Measurements from ENCODE around the gene WDFY4. TPM values are rescaled to one million over a fixed set of nuclear protein-coding genes. Genes with fewer than 3 reads are reported as not detected.

Gene WDFY4
- total and polyA plus RNA-seq, 2 of the 4 experiments (the other 2 are of a cell fraction) = not detected

DNA sequence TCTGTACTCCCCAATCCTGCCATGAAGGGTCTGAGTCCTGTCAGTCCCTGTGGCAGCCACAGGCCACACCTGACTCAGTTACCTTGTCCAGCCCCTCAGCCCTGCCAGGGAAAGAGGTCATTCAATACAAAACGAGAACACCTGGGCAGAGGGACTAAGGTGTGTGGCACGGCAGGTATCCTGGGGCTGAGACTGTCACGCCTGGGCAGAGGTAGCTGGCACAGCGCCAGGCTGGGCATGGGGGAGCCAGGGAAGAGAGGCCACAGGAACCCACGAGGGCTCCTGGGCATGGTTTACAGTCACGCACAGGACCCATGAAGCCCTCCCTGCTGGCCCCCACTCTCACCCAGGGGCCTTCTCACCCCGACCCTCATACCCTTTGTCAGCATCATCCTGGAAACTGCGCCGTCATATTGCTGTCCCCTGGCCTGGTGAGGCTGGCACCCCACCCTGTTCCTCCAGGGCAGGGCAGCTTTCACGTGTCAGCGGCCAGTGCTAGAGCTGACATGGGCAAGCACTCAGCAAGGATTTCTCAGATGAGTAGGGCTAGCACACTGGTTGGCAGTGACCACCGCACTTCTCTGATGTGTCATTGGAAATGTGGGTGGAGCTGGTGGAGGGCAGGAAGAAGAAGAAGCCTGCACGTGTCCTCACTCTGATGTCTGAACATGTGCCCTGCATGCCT, 212.2 kb downstream of the WDFY4 start:
- Histone ChIP-seq H4K5ac (ENCODE audit: low read depth, low read length) (no peak overlapping the region), H3K14ac (replicated peaks; ENCODE audit: low read depth, low read length) (no peak overlapping the region), H2BK15ac (ENCODE audit: low read depth, low read length) (no peak overlapping the region), H3K9ac (ENCODE audit: low read depth, low read length) (no peak overlapping the region), H3K4ac (ENCODE audit: low read depth, low read length) (no peak overlapping the region), H3K4me3 (ENCODE audit: insufficient read depth, low read depth, low read length) (no peak overlapping the region), H3K9me3 (ENCODE audit: control insufficient read depth, insufficient read depth, low read length) (no peaks in the 10 kb centered on the region), H2AK9ac (replicated peaks; ENCODE audit: low read depth, low read length, poor library complexity) (no peak overlapping the region), H3K56ac (ENCODE audit: extremely low read depth, insufficient read depth, low read length) (no peak overlapping the region), H3K27ac (ENCODE audit: insufficient read depth, low read length) (no peak overlapping the region), H3K9me1 (ENCODE audit: insufficient read depth, low read length) (no peaks in the 10 kb centered on the region), H2BK5ac (ENCODE audit: low read depth, low read length, poor library complexity, severe bottlenecking) (no peak overlapping the region), H3K36me3 (ENCODE audit: control insufficient read depth, insufficient read depth, low read length) (no peaks in the 10 kb centered on the region), H3K4me1 (ENCODE audit: control insufficient read depth, insufficient read depth, low read length) (no peaks in the 10 kb centered on the region), H4K8ac (ENCODE audit: low read depth in 2 of 2, low read length in 2 of 2) (no peak overlapping the region), H3K18ac (ENCODE audit: low read depth, low read length) (no peak overlapping the region), H4K20me1 (ENCODE audit: insufficient read depth, low read length) (no peaks in the 10 kb centered on the region), H3K79me1 (ENCODE audit: low read depth in 1 of 2, low read length in 2 of 2) (no peaks in the 10 kb centered on the region), H2AFZ (replicated peaks; ENCODE audit: low read length, poor library complexity) (no peak overlapping the region), H3K4me2 (ENCODE audit: low read depth, low read length) (no peak overlapping the region), H2BK20ac (ENCODE audit: low read depth, low read length) (no peak overlapping the region), H3K27me3 (ENCODE audit: control insufficient read depth, insufficient read depth, low read length) (no peaks in the 10 kb centered on the region; the same call in 1 of the 2 replicates), H3K23ac (ENCODE audit: low read depth, low read length) (no peak overlapping the region), H2BK120ac (ENCODE audit: low read depth, low read length) (no peak overlapping the region), H2AK5ac (ENCODE audit: low read depth, low read length) (no peak overlapping the region), H4K91ac (ENCODE audit: insufficient read depth, low read depth, low read length) (no peak overlapping the region)
- dilution Hi-C loops (cut with HindIII; ENCODE audit: low sequenced_read_pairs, unreplicated experiment) = no loop called here
- ATAC-seq (ENCODE audit: low read depth) (no peak), DNase-seq (no peak)
- in situ Hi-C loops (cut with MboI; ENCODE audit: low sequenced_read_pairs) = no loop called here
- POLR2A ChIA-PET (ENCODE audit: unreplicated experiment) = no interaction called here
- BruUV-seq (replicated peaks) = no TSS peak
- intact Hi-C loops (cut with micrococcal nuclease) = no loop called here
- 66% methylated on average over 4 of the region's 13 CpGs; no CpG with 5 or more reads in 1 of the 2 experiments for WGBS, 2 experiments (ENCODE audit: extremely low coverage in 2 of 2, insufficient read length in 1 of 2)
- CTCF ChIA-PET = no interaction called here
- no peak for TF ChIP-seq MAFK (IDR thresholded peaks at IDR 0.05; ENCODE audit: low read depth, low read length)
- no peak for TF ChIP-seq CEBPB (IDR thresholded peaks at IDR 0.05; ENCODE audit: low read depth, low read length)
- no peak for TF ChIP-seq CTCF (conservative IDR thresholded peaks at IDR 0.05; ENCODE audit: low read depth, low read length)
- TF ChIP-seq NFE2L2 (IDR thresholded peaks at IDR 0.05; ENCODE audit: low read depth, low read length) = no peak
- no peak for TF ChIP-seq RFX5 (IDR thresholded peaks at IDR 0.05; ENCODE audit: low read depth, low read length)
- no peak for TF ChIP-seq MXI1 (IDR thresholded peaks at IDR 0.05; ENCODE audit: borderline replicate concordance, low read depth, low read length)
- no peak for TF ChIP-seq RAD21 (IDR thresholded peaks at IDR 0.05; ENCODE audit: low read length)
- no peak for TF ChIP-seq POLR2A (IDR thresholded peaks at IDR 0.05; ENCODE audit: low read depth, low read length)
- TF ChIP-seq CHD1 (IDR thresholded peaks at IDR 0.05; ENCODE audit: low read depth, low read length) = no peak
- TF ChIP-seq MAZ (IDR thresholded peaks at IDR 0.05; ENCODE audit: borderline replicate concordance, low read depth, low read length) = no peak
- no peak for TF ChIP-seq ELK1 (IDR thresholded peaks at IDR 0.05; ENCODE audit: borderline replicate concordance, low read depth, low read length)
- TF ChIP-seq SMC3 (IDR thresholded peaks at IDR 0.05; ENCODE audit: low read depth, low read length) = no peak
- TF ChIP-seq BHLHE40 (IDR thresholded peaks at IDR 0.05; ENCODE audit: low read depth, low read length) = no peak
- no peak for TF ChIP-seq RCOR1 (IDR thresholded peaks at IDR 0.05; ENCODE audit: insufficient replicate concordance, low read length)
- TF ChIP-seq USF2 (IDR thresholded peaks at IDR 0.05; ENCODE audit: low read depth, low read length) = no peak

All from IMR-90 (cell line).